CD4-positive, alpha-beta T cell treated with Interleukin-12 subunit alpha and Interleukin-12 subunit beta, for 1 hour (primary cell): ENCODE measurements around the gene HK1.
"Not testable (repeated sequence)": the region's sequence is repeated elsewhere in the genome, so short reads cannot be mapped to it uniquely, and the experiment has no call there.

ENCODE experiments used
- DNase-seq: peaks from one replicate; pipeline ENCODE4 v3.0.0-alpha.2; 2020

Gene HK1

DNA sequence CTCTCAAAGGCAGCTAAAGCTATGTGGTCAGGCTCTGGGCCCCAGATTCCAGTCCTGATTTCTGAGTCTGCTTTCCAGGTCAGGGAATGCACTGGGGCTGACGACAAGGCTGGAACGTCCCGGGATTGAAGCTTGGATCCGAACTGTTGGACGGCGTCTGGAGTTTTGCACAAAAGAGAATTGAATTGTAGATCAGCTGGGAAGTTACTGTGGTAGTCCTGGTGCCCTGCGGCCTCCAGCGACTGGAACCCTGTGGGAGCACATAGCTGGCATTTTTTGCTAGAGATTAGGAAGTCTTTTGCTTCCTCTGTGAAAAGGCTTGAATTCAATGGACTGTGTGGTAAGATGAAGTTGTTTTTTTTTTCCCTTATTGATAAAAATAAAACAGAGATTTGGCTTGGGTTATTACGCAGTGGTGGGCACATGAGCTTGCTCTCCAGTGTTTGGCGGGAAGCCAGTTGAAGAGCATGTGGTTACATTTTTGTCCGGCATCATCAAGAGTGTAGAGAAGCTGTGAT, at the start of gene HK1:
TSS of gene HK1 (plus strand) at position 51 of the 518 bp plus-strand sequence.
- DNase-seq, result no peak

DNA sequence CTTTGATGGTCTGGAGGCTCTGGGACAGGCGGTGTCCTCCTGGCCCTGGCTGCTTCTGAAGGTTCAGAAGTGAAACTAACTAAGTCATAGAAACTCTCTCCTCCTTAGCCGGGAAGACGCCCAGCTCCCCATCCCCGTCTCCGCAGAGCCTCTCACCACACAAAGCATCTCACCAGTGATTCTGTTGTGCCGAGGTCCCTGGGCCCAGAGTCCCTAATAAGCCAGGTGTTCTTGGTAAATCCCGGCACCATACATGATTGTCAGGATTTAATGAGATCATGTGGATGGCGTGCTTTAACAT, 48.7 kb upstream of the HK1 start:
- no peak for DNase-seq

- DNase-seq, result no peak
These were observed 48.2 kb upstream of the HK1 start for GRCh38 chr10:69230128-69230527.

DNA sequence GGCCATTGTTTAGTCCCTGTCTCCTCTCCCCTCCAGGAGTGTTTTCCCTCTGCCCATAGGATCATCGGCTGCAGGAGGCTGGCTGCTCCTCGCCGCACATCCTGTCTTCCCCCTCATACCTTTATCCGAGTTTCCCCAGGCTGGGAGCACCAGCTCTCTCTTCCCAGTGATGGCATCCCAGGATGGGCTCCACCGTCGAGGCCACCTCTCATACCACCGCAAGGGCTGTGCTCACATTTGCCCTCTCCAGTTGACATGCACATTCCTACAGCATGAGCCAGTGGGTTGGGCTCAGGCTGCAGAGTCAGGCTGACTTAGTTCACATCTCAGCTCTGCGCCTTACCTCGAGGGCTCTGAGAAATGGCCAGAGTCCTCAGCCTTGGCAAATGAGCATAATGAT, 46.0 kb upstream of the HK1 start:
- no peak for DNase-seq

- DNase-seq, result peak; percentile 57
These were observed 45.4 kb upstream of the HK1 start for GRCh38 chr10:69232736-69233480.

DNA sequence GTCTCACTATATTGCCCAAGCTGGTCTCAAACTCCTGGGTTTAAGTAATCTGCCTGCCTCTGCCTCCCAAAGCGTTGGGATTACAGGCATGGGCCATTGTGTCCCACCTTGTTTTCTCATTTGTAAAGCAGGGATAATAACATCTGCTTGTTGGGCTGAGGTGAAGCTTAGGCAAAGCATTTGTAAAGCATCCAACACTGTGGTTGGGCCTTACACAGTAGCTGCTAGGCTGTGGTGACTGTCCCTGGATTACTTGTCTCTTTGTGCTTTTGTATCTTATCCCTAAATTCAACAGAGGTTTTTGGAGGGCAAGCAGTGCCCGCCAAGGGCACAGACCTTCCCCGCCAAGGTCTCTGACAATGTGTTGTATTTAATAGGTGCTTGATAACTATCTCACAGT, 43.8 kb upstream of the HK1 start:
- no peak for DNase-seq

- DNase-seq, result peak; percentile 85
These were observed 40.7 kb upstream of the HK1 start for GRCh38 chr10:69237528-69238159.

DNA sequence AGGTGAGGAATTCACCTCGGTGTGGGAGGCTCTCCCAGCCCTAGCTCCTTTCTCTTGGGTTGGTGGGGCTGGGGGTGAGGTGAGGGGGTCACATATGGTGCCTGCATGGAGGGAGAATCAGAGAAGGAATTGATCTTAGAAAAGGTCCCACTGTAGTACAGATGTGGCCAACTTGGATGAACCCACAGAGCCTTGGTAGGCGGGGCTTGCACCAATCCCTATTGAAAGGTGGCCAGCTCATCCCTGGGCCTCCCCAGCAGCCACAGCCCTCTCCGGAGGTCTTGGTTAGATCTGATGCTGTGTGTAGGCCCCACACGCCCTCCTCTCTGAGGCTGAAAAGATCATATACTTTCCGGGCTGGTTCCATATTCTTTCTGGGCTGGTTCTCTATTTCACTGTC, 39.2 kb upstream of the HK1 start:
- DNase-seq, result no peak

DNA sequence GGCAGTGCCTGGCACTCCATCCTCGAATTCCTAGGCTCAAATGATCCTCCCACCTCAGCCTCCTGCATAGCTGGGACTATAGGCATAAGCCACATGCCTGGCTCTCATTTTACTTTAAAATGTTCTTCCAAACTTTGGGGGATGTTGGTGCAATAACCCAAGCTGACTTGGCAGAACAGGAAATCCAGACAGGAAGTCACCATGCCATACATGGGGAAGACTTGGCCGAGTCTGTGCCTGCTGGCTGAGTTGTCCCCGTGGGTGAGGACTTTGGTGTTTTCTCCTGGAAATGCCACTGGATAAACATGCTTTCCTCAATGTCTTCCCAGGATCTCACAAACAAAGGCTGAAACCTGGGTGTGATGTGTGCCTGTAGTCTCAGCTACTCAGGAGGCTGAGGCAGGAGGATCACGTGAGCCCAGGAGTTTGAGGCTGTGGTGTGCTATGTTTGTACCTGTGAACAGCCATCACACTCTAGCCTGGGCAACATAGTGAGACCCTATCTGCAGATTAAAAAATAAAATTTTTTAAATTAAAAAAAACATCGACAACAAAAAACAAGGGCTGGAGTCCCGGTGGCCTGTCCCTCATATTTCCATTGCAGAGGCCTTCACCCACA, 38.4 kb upstream of the HK1 start:
- no peak for DNase-seq

- no peak for DNase-seq
These were observed 37.8 kb upstream of the HK1 start for GRCh38 chr10:69240455-69240854.

DNA sequence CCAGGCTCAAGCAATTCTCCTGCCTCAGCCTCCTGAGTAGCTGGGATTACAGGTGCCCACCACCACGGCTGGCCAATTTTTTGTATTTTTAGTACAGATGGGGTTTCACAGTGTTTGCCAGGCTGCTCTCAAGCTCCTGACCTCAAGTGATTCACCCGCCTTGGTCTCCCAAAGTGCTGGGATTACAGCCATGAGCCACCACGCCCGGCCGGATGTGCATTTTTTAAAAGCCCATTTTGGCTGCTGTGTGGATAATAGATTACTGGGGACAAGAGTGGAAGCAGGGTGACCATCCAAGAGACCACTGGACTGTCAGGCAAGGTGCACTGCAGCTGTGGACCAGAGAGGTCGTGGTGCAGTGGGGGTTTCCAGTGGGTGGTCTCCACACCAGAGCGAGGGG, 36.7 kb upstream of the HK1 start:
- no peak for DNase-seq

GRCh38 chr10:69242040-69242851, 36.0 kb upstream of the HK1 start:
- no peak for DNase-seq

DNA sequence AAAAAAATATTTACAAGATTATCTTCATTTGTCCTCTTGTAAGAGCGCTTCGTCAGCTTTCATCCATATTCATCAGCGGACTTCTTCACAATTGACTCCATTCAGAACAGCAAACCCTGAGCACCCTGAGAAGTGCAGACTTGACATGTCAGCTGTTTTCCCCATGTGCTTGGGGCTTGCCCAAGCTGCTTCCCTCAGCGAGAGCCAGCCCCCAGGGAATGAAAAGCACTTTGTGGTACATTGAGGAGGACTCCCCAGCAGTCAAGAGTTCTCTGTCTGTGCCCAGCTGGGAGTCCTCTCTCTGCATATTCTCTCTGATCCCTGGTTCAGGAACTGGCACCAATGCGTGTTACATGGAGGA, 35.5 kb upstream of the HK1 start:
- DNase-seq, result no peak

- no peak for DNase-seq
These were observed 34.5 kb upstream of the HK1 start for GRCh38 chr10:69243817-69244216.

DNA sequence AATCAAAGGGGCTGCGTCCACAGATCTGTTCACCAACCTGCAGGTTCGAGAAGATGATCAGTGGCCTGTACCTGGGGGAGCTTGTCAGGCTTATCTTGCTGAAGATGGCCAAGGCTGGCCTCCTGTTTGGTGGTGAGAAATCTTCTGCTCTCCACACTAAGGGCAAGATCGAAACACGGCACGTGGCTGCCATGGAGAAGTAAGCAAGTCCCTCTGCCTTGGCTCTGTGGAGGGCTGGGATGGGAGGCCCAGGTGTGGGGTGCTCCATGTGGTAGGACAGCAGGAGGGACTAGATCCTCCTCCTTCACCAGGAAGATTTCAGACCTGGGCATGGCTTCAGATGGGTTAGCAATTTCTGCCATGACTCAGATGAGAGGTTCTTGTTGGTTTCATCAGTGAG, 32.3 kb upstream of the HK1 start:
- DNase-seq, result no peak

DNA sequence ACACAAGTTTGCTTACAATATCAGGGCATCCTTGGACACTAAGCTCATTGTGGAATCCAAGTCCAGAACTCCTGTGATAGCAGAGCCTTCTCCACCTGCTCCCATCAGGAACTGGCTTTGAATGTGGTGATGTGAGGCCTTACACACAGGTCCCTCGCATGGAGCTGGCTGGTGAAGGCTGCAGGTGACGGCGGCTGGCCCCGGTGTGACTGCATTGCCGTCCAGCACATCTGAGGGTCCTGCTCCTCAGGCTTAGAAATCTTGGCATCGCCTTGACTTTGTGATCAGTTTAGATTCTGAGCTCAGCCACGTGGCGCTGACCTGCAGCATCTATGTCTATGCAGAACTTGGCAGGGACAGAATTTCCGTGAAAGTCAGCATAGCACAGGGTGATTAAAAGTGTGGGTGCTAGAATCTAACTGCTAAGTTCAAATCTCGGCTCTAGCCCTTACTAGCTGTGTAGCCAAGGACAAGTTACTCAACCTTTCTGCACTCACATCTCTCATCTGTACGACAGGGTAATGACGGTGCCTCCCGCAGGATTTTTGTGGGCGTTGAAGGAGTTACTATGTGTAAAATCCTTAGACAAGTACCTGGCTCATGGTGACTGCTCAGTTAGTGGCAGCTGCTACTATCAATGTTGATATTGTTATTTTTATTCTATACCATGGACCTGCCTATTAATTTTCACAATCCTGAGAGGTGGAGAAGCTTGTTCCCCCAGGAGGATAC, 31.5 kb upstream of the HK1 start:
- DNase-seq, result no peak

GRCh38 chr10:69247313-69247710, 31.0 kb upstream of the HK1 start:
- DNase-seq, result no peak

GRCh38 chr10:69248117-69248730, 30.1 kb upstream of the HK1 start:
- no peak for DNase-seq

- no peak for DNase-seq
These were observed 28.3 kb upstream of the HK1 start for GRCh38 chr10:69250041-69250440.

- not testable (repeated sequence) for DNase-seq
These were observed 26.9 kb upstream of the HK1 start for GRCh38 chr10:69251417-69251816.

GRCh38 chr10:69253171-69253570, 25.1 kb upstream of the HK1 start:
- DNase-seq, result no peak

GRCh38 chr10:69254877-69255276, 23.4 kb upstream of the HK1 start:
- DNase-seq, result no peak
